Natural killer cell (primary cell): Measurements from ENCODE around the gene CD48. TPM values are rescaled to one million over a fixed set of nuclear protein-coding genes. Genes with fewer than 3 reads are reported as not detected.
"Not testable (repeated sequence)": the region's sequence is repeated elsewhere in the genome, so short reads cannot be mapped to it uniquely, and the experiment has no call there.

Experiments used
- ATAC-seq, 3 donors: fragments of 150-1000 bp in 2 of 3; fragments of 200-7000 bp in 1 of 3; cut with Tn5 transposase; 1 replicate in 1 of 3; 2 replicates in 2 of 3; pipeline ENCODE4 v1.10.0; 2021; ENCODE audit warnings: mild to moderate bottlenecking in 2 of 3, moderate library complexity in 2 of 3
- DNase-seq, 2 donors: peaks; one replicate each; pipeline versions ENCODE4 v3.0.0 to v3.0.0-alpha.2; 2013 to 2021; ENCODE audit warnings: mixed read lengths in 1 of 2
- H3K27ac ChIP-seq: one replicate; pipeline ENCODE4 v1.5.1; 2013; ENCODE audit warnings: mild to moderate bottlenecking, low read length
- H3K27me3 ChIP-seq: one replicate; pipeline ENCODE4 v1.6.1; 2013; ENCODE audit warnings: low read length; ENCODE audit not compliant: control insufficient read depth, insufficient read depth
- H3K36me3 ChIP-seq: one replicate; pipeline ENCODE4 v1.6.1; 2013; ENCODE audit warnings: low read length; ENCODE audit not compliant: control insufficient read depth, insufficient read depth
- H3K4me1 ChIP-seq: one replicate; pipeline ENCODE4 v1.6.1; 2013; ENCODE audit warnings: low read length; ENCODE audit not compliant: control insufficient read depth, insufficient read depth
- H3K4me3 ChIP-seq: one replicate; pipeline ENCODE4 v1.5.1; 2013; ENCODE audit warnings: low read length
- H3K9me3 ChIP-seq: one replicate; pipeline ENCODE4 v1.6.1; 2013; ENCODE audit warnings: low read length; ENCODE audit not compliant: control insufficient read depth, insufficient read depth
- H3K27ac Mint-ChIP-seq, 2 donors: one replicate each; pipeline ENCODE4 v1.8.0; 2022; ENCODE audit warnings: mild to moderate bottlenecking in 2 of 2, mixed read lengths in 2 of 2, moderate library complexity in 1 of 2
- H3K27me3 Mint-ChIP-seq, 2 donors: one replicate each; pipeline ENCODE4 v1.8.0; 2022; ENCODE audit warnings: low read depth in 2 of 2, mixed read lengths in 2 of 2
- H3K36me3 Mint-ChIP-seq: one replicate; pipeline ENCODE4 v1.8.0; 2022; ENCODE audit warnings: mixed read lengths
- H3K4me1 Mint-ChIP-seq, 2 donors: one replicate each; pipeline ENCODE4 v1.8.0; 2022; ENCODE audit warnings: mixed read lengths in 2 of 2
- H3K4me3 Mint-ChIP-seq: one replicate; pipeline ENCODE4 v1.8.0; 2022; ENCODE audit warnings: mild to moderate bottlenecking, moderate library complexity, mixed read lengths
- H3K9me3 Mint-ChIP-seq, 2 donors: one replicate each; pipeline ENCODE4 v1.8.0; 2022; ENCODE audit warnings: mixed read lengths in 2 of 2
- WGBS: methylation state at CpG from one replicate; pipeline ENCODE4 v1.1.7; 2013; ENCODE audit warnings: missing lambda C conversion rate; ENCODE audit not compliant: insufficient coverage; 5-methylcytosine and 5-hydroxymethylcytosine counted together
- intact Hi-C: fragments of 100-400 bp; cut with micrococcal nuclease; formaldehyde crosslinking; loops from one replicate; pipeline ENCODE4 v1.14.2; 2022
- total RNA-seq, 4 donors: library from RNA; stranded (reverse); fragments of 120-200 nt in 1 of 4; gene quantifications; one replicate each; pipeline versions ENCODE4 v1.2.3 to v1.2.4, GENCODE V29; 2013 to 2022
- TF ChIP-seq, protein P1 (sequence below): fragments of 200-600 bp; IDR thresholded peaks from one replicate; pipeline ENCODE4 v1.8.0; 2022; ENCODE audit warnings: antibody characterized with exemption

CD48 gene
- total RNA-seq, 3 donors from 2014 or later (not counting 1 experiment from before 2014, with no cell fraction given), result 213 to 249 (median 223) TPM

DNA sequence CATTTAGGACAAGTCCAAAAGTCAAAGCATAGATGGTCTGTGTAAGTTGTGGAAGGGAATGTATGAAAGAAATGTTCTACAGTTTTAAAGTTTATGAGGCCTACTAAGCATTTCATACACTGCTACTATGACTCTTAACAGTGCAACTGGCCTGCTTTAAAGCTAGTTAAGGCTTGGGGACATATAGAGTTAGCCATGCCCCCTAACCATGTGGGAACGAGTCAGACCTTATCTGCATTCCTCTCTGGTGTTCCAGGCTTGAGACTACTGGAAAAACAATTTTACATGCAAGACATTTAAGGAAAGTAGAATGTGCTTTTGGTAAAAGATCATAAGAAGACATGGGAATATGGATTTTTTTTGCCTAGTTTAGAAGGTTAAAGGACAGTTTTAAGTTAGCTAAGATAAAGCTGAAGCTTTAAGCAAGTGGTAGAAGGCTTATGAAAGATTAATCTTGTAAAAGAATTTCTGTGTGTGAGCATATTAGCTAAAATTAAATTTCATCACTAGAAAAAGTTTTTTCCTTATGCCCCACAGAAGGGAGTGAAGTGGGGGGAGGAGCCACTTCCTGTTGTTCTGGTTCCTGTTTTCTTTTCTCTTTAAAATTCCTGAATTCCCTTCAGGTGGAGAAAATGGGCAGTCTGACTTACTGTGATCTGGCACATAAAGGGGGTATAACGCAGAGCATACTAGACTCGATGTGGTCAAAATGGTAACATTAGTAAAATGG is 8.9 kb upstream of the CD48 start:
- WGBS, result 98% methylated on average over 3 of the region's 3 CpGs
- no peak for DNase-seq
- no peak for ATAC-seq
- H3K4me1 ChIP-seq, result peaks cover 5% of the 10 kb centered on the region
- TF ChIP-seq, protein P1, sequence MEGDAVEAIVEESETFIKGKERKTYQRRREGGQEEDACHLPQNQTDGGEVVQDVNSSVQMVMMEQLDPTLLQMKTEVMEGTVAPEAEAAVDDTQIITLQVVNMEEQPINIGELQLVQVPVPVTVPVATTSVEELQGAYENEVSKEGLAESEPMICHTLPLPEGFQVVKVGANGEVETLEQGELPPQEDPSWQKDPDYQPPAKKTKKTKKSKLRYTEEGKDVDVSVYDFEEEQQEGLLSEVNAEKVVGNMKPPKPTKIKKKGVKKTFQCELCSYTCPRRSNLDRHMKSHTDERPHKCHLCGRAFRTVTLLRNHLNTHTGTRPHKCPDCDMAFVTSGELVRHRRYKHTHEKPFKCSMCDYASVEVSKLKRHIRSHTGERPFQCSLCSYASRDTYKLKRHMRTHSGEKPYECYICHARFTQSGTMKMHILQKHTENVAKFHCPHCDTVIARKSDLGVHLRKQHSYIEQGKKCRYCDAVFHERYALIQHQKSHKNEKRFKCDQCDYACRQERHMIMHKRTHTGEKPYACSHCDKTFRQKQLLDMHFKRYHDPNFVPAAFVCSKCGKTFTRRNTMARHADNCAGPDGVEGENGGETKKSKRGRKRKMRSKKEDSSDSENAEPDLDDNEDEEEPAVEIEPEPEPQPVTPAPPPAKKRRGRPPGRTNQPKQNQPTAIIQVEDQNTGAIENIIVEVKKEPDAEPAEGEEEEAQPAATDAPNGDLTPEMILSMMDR, result no peak
- H3K27me3 ChIP-seq, result no peaks in the 10 kb centered on the region
- no peaks in the 10 kb centered on the region for H3K9me3 ChIP-seq
- no peak overlapping the region for H3K4me3 ChIP-seq
- intact Hi-C loops, result no loop called here
- no peaks in the 10 kb centered on the region for H3K36me3 ChIP-seq
- Mint-ChIP-seq H3K4me1 (peaks cover 23 to 28% of the 10 kb centered on the region in 2 donors), H3K27me3 (peaks cover 0 to 2% of the 10 kb centered on the region in 2 donors), H3K27ac (no peak overlapping the region), H3K9me3 (no peaks in the 10 kb centered on the region), H3K36me3 (no peaks in the 10 kb centered on the region), H3K4me3 (no peak overlapping the region)
- H3K27ac ChIP-seq, result no peak overlapping the region

DNA sequence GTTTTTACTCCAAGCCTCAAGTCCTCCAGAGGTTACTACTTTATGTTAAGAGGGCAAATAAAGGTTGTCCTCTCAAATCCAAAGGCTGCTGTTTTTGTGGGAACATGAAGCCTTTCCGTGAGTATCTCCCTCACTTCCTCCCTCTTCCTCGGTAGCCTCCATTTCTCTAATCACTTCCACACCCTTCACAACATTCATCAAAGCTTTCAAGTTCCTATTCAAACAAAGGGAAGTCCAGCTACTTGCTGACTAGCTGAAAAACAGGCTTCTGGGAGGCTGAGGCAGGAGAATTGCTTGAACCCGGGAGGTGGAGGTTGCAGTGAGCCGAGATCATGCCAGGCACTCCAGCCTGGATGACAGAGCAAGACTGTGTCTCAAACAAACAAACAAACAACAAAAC is 6.6 kb upstream of the CD48 start:
- no peak overlapping the region for H3K4me3 Mint-ChIP-seq
- TF ChIP-seq, protein P1, result no peak
- peaks cover 0 to 2% of the 10 kb centered on the region in 2 donors for H3K27me3 Mint-ChIP-seq
- no peaks in the 10 kb centered on the region for H3K27me3 ChIP-seq
- no peak overlapping the region for H3K27ac Mint-ChIP-seq
- H3K36me3 ChIP-seq, result no peaks in the 10 kb centered on the region
- DNase-seq (no peak), ATAC-seq (no peak)
- H3K36me3 Mint-ChIP-seq, result no peaks in the 10 kb centered on the region
- H3K27ac ChIP-seq, result no peak overlapping the region
- no peaks in the 10 kb centered on the region for H3K9me3 Mint-ChIP-seq
- intact Hi-C loops, result no loop called here
- WGBS, result 94% methylated on average over 4 of the region's 4 CpGs
- H3K4me1 ChIP-seq, result peaks cover 19% of the 10 kb centered on the region
- H3K4me3 ChIP-seq, result no peak overlapping the region
- H3K9me3 ChIP-seq, result no peaks in the 10 kb centered on the region
- peaks cover 24 to 33% of the 10 kb centered on the region in 2 donors for H3K4me1 Mint-ChIP-seq

DNA sequence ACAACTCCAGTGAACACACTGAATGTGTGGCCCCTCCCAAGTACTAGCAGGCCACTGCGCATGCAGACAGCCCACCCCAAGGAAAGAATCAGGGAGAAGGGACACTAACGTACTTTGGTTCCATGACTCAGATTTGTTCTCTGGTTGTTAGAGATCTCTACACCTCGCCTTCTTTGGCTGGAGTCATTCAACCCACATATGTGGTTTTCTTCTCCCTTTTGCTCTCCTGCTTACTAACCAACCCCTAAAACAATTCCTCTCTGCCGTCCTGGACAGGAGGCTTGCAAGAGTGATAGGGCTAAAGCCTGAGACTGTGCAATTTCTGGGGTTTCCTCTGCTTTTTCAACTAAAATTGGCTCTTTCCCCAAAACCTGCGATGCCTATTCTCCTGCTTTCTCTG is 5.7 kb upstream of the CD48 start:
- Mint-ChIP-seq H3K9me3 (no peaks in the 10 kb centered on the region), H3K4me1 (peaks cover 21 to 33% of the 10 kb centered on the region in 2 donors), H3K36me3 (no peaks in the 10 kb centered on the region), H3K27ac (no peak overlapping the region), H3K4me3 (no peak overlapping the region), H3K27me3 (peaks cover 0 to 2% of the 10 kb centered on the region in 2 donors)
- Histone ChIP-seq H3K27ac (no peak overlapping the region), H3K27me3 (no peaks in the 10 kb centered on the region), H3K4me1 (peaks cover 23% of the 10 kb centered on the region), H3K36me3 (no peaks in the 10 kb centered on the region), H3K9me3 (no peaks in the 10 kb centered on the region), H3K4me3 (no peak overlapping the region)
- TF ChIP-seq, protein P1, result no peak
- ATAC-seq (no peak), DNase-seq (no peak)
- WGBS, result 82% methylated on average over 5 of the region's 5 CpGs
- intact Hi-C loops, result no loop called here

DNA sequence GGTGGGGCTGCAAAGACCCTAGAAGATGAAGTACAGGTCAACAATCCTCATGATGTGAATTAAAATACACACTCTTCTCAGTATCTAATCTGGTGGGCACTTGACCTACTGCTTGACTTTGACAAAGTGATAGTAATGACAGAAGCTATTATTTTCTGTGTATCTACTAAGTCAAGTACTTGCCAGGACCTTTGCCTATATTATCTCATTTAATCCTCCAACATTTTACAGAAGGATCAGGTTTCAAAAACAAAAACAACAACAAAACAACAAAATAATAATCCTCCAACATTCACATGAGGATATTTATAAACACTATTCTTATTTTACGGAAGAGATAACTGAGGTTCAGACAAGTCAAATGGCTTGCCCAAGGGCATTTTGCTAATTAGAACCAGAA is 4.4 kb upstream of the CD48 start:
- DNase-seq (no peak), ATAC-seq (no peak)
- intact Hi-C loops, result no loop called here
- Histone ChIP-seq H3K9me3 (no peaks in the 10 kb centered on the region), H3K27me3 (no peaks in the 10 kb centered on the region), H3K4me3 (no peak overlapping the region), H3K27ac (no peak overlapping the region), H3K4me1 (peaks cover 28% of the 10 kb centered on the region), H3K36me3 (no peaks in the 10 kb centered on the region)
- H3K27ac Mint-ChIP-seq, result no peak overlapping the region
- H3K4me1 Mint-ChIP-seq, result peaks cover 17 to 38% of the 10 kb centered on the region in 2 donors
- no peaks in the 10 kb centered on the region for H3K36me3 Mint-ChIP-seq
- peaks cover 0 to 2% of the 10 kb centered on the region in 2 donors for H3K27me3 Mint-ChIP-seq
- TF ChIP-seq, protein P1, result no peak
- H3K9me3 Mint-ChIP-seq, result no peaks in the 10 kb centered on the region
- WGBS, result 100% methylated on average over 1 of the region's 1 CpG
- H3K4me3 Mint-ChIP-seq, result no peak overlapping the region

DNA sequence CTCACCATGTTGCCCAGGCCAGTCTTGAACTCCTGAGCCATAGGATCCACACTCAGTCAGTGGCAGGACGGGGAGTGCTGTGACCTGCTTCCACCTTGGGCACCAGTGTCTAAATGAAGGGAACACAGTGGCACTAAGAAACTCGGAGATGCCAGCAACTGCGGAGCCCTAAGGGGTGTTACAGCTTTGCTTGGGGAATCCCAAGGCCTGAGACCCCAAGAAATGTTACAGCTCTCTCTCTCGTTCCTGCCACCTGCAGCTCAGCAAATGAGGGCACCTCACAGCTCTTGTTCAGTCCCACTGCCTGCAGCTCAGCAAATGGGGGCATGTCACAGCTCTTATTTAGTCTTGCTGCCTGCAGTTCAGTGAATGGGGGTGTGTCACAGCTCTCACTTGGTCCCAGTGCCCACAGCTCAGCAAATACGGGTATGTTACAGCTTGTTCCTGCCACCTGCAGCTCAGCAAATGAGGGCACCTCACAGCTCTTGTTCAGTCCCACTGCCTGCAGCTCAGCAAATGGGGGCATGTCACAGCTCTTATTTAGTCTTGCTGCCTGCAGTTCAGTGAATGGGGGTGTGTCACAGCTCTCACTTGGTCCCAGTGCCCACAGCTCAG is 2.5 kb upstream of the CD48 start:
- intact Hi-C loops, result loop anchor here (5.0 kb wide), 1 partner anchor 53 kb away; no protein-coding TSS in a partner anchor
- H3K27me3 ChIP-seq, H3K4me3 Mint-ChIP-seq, H3K4me3 ChIP-seq, H3K27ac Mint-ChIP-seq, H3K36me3 Mint-ChIP-seq, H3K27me3 Mint-ChIP-seq, H3K9me3 Mint-ChIP-seq, H3K36me3 ChIP-seq, H3K9me3 ChIP-seq: not testable (repeated sequence)
- Histone ChIP-seq H3K27ac (peak overlapping the region; percentile 28), H3K4me1 (peaks cover 36% of the 10 kb centered on the region)
- peaks cover 17 to 32% of the 10 kb centered on the region in 2 donors for H3K4me1 Mint-ChIP-seq
- DNase-seq, result peak in 1 of 2 donors; percentile 56
- WGBS, result 62% methylated on average over 5 of the region's 5 CpGs
- peak; percentile 19 to 48 (median 32) for ATAC-seq
